ENCODE measurements around the gene DGKZ. TPM values are rescaled to one million over a fixed set of nuclear protein-coding genes. Genes with fewer than 3 reads are reported as not detected.
A peak's percentile ranks its signal among the peaks of the same experiment; 100 is the strongest.

The DGKZ gene
- total and polyA plus RNA-seq, 10 of the 15 experiments (the other 5 are each of a cell fraction or from before 2014, with no cell fraction given): 0.50 to 78.4 (median 39.5) TPM

DNA sequence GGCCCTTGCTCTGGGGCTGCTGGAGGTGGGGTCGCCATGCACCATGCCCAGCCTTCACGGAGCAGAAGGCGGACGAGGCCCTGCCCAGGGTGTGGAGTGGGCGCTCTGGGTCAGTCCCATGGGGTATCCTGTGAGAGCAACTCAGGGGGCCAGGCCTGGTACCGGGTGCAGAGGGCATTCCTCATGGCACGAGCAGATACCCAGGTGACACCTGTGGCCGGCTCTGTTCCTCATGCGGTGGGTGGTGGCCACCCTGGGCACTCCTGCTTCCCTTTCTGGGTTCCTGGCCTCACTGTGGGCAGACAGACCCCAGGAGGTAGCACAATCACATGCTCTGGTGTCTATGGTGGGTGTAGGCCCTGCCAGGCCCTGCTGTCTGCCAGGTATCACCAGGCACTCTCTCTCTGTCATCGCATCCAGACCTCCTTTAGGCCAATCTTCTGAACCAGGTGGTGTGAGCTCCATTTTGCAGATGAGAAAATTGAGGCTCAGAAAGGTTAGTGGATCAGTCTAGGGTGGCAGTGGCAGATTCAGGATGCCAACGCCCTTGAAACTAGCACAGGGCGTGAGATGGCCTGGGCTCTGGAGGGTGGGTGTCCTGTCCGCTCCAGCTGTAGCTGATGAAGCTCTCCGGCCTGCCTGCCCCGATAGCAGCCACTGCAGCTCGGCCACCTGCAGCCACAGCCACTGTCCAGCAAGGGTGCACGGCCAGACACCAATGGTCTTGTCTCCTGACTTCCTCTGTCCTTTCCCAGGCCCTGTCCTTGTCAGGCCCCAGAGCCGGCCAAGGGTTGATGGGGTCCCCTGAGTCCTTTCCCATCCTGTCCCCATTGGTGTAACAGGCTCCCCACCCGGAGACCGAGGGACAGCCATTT lies 15.1 kb downstream of the DGKZ start:
- WGBS (ENCODE audit: insufficient coverage, insufficient replicate concordance, low lambda C conversion rate, missing lambda C conversion rate): 85% methylated on average over 20 of the region's 20 CpGs
- no peak overlapping the region for H2AFZ ChIP-seq (ENCODE audit: control insufficient read depth, low read depth, low read length)
- H3K9me3 ChIP-seq (replicated peaks; ENCODE audit: control insufficient read depth, insufficient read depth, low read length): no peaks in the 10 kb centered on the region
- H3K79me2 ChIP-seq (ENCODE audit: control insufficient read depth, insufficient read depth, low read length): peaks cover 27% of the 10 kb centered on the region
- ATAC-seq (peak; percentile 4), DNase-seq (ENCODE audit: low read depth, low spot score) (no peak), FAIRE-seq (no peak)
- intact Hi-C loops (cut with micrococcal nuclease; ENCODE audit: unreplicated experiment): no loop called here
- no TSS peak for BruUV-seq (replicated peaks)
- peak overlapping the region; percentile 90 for H3K27ac ChIP-seq (ENCODE audit: control insufficient read depth, insufficient read depth)
- peak overlapping the region; percentile 86 for H3K4me2 ChIP-seq (ENCODE audit: control insufficient read depth, insufficient read depth)
- peak overlapping the region; percentile 86 for H3K9ac ChIP-seq (ENCODE audit: control insufficient read depth, insufficient read depth, low read length)
- H3K27me3 ChIP-seq (replicated peaks in 1 of 2; ENCODE audit: control insufficient read depth in 2 of 2, insufficient read depth in 2 of 2, low read length in 1 of 2): no peaks in the 10 kb centered on the region
- peaks cover 20% of the 10 kb centered on the region for H3K4me1 ChIP-seq (ENCODE audit: control insufficient read depth, insufficient read depth, low read length)
- H4K20me1 ChIP-seq (ENCODE audit: control insufficient read depth, insufficient read depth): no peaks in the 10 kb centered on the region
- ChIA-PET CTCF (interaction anchor here (1.1 to 15.2 kb wide), 5 partner anchors 11 to 119 kb away, joined by 3 to 423 read pairs (median 5); partner anchors contain the start of gene DGKZ), RAD21 (ENCODE audit: unreplicated experiment) (interaction anchor here (1.2 to 3.1 kb wide), 5 partner anchors 10 to 115 kb away, joined by 3 to 38 read pairs (median 6); partner anchors contain the start of gene DGKZ), POLR2A (interaction anchor here (1.1 to 3.2 kb wide), 2 partner anchors 14 to 124 kb away, joined by 5 to 32 read pairs; partner anchors contain the start of gene DGKZ), SMC1A (ENCODE audit: uncharacterized antibody, unreplicated experiment) (interaction anchor here (0.9 to 6.0 kb wide), 4 partner anchors 12 to 176 kb away, joined by 3 to 70 read pairs (median 4); no protein-coding TSS in a partner anchor)
- peak overlapping the region; percentile 65 for H3K4me3 ChIP-seq
- peaks cover 0 to 8% of the 10 kb centered on the region in 2 experiments; a peak in 3 of 4 replicates for H3K36me3 ChIP-seq (ENCODE audit: control insufficient read depth in 2 of 2, insufficient read depth in 2 of 2, low read length in 1 of 2)
- TF ChIP-seq POLR2A (IDR thresholded peaks at IDR 0.05; ENCODE audit: low read depth, low read length): no peak
- TF ChIP-seq, protein P1, sequence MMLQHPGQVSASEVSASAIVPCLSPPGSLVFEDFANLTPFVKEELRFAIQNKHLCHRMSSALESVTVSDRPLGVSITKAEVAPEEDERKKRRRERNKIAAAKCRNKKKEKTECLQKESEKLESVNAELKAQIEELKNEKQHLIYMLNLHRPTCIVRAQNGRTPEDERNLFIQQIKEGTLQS (IDR thresholded peaks at IDR 0.05; ENCODE audit: borderline replicate concordance, extremely low read depth, low read depth, low read length): no peak
- 0 out of 2 replicates have a peak, but pooled peaks have one; percentile 33 for TF ChIP-seq LARP7 (IDR thresholded peaks at IDR 0.05)
- TF ChIP-seq ATF7 (IDR thresholded peaks at IDR 0.05; ENCODE audit: low read depth): no peak
- TF ChIP-seq SPI1 (IDR thresholded peaks at IDR 0.05; ENCODE audit: borderline replicate concordance, insufficient read depth, low read depth, low read length): peak; percentile 12; the same call in 1 of the 2 replicates
- TF ChIP-seq BHLHE40 (IDR thresholded peaks at IDR 0.05; ENCODE audit: borderline replicate concordance in 1 of 2, low read depth in 2 of 2, low read length in 1 of 2): peak in 1 of 2 experiments; percentile 52; a peak in 1 of 4 replicates
- in situ Hi-C loops (cut with MboI): no loop called here

All from GM12878 (cell line).